GM18507 (cell line): ENCODE data around the gene IFITM10.
"Not testable (repeated sequence)": the region's sequence is repeated elsewhere in the genome, so short reads cannot be mapped to it uniquely, and the experiment has no call there.

Experiments
- DNase-seq: peaks from one replicate; pipeline ENCODE4 v3.0.0; 2011; ENCODE audit warnings: low read depth; ENCODE audit not compliant: insufficient read length; ENCODE audit errors: extremely low spot score
- FAIRE-seq: peaks from 2 replicates; lab custom pipeline; 2011; peaks lifted over from hg19 to GRCh38; lab: Jason Lieb, UNC

IFITM10 gene

DNA sequence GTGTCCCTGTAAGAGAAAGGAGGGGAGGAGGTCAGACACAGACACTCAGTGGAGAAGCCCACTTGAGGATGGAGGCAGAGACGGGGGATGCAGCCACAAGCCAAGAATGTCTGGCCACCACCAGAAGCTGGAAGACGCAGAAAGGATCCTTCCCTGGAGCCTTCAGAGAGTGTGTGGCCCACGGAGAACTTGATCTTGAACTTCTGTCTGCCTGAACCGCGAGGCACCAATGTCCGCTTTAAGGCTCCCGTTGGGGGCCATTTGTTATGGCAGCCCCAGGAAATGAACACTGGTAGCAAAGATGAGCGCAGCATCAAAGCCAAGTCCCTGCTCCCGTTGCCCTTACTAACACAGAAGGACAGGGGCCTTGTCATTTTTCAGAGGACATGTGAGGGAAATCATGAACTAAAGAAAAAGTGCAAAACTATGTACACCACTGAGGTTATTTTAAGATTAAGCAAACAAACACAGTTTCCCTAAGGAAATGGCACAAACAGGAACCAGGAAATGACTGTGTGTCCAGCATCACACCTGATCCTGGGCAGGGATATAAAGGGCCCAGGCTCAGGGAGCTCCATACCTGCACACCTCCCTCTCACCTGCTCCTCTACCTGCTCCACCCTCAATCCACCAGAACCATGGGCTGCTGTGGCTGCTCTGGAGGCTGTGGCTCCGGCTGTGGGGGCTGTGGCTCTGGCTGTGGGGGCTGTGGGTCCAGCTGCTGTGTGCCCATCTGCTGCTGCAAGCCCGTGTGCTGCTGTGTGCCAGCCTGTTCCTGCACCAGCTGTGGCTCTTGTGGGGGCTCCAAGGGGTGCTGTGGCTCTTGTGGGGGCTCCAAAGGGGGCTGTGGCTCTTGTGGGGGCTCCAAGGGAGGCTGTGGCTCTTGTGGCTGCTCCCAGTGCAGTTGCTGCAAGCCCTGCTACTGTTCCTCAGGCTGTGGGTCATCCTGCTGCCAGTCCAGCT is 53.5 kb downstream of the IFITM10 start, which contains the start of gene KRTAP5-6:
TSS of gene KRTAP5-6 (plus strand) at position 588 of the 963 bp plus-strand sequence. CDS start at position 639, 51 bp downstream.
- FAIRE-seq (no peak), DNase-seq (no peak)

- FAIRE-seq = no peak
- DNase-seq = no peak
Measured at GRCh38 chr11:1695548-1696108, 54.8 kb downstream of the IFITM10 start.

GRCh38 chr11:1694846-1695547 is 55.4 kb downstream of the IFITM10 start:
- DNase-seq = no peak
- FAIRE-seq = no peak

DNA sequence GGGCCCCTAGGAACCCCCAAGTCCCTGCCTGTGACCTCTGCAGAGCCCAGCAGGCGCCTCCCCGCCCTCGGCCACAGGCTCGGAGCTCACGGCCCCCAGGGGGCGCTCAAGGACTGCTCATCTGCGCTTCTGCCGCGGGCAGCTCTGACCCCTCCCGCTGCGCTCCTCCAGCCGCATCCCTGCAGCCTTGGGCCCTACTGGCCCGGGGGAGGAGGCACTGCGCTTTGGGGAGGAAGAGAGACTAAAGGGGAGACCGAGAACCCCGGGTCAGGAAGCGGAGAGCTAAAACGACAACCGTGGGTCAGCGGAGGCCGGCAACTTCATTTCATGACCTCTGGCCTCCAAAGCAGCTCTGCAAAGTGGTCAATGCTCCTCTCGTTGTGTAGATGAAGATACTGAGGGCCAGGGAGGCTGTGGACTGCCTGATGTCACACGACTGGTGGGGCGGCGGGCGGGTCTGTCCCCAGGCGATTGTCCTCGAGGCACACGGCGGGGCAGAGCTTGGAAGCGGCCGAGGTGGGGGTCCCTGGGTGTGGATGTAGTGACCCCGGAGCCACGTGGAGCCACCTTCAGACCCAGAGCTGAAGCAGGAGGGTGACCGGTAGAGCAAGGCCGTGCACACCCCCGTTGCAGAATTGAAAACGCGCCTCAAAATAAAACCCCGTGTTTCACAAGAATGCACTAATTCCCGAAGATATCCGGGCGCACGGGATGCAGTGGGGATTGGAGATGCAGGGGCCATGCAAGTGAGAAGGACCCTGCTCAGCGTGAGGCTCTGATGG is 56.1 kb downstream of the IFITM10 start:
- DNase-seq (peak; percentile 69), FAIRE-seq (peak; percentile 5)

GRCh38 chr11:1693327-1694063 is 56.9 kb downstream of the IFITM10 start:
- peak; percentile 60 for DNase-seq
- no peak for FAIRE-seq

GRCh38 chr11:1692708-1693326 is 57.6 kb downstream of the IFITM10 start:
- FAIRE-seq = no peak
- no peak for DNase-seq

- FAIRE-seq = no peak
Measured at GRCh38 chr11:1691878-1692707, 58.3 kb downstream of the IFITM10 start.

GRCh38 chr11:1691026-1691877 is 59.1 kb downstream of the IFITM10 start:
- no peak for FAIRE-seq
- DNase-seq = no peak

More at GRCh38 chr11:1691878-1692707, 58.3 kb downstream of the IFITM10 start:
- no peak for DNase-seq

DNA sequence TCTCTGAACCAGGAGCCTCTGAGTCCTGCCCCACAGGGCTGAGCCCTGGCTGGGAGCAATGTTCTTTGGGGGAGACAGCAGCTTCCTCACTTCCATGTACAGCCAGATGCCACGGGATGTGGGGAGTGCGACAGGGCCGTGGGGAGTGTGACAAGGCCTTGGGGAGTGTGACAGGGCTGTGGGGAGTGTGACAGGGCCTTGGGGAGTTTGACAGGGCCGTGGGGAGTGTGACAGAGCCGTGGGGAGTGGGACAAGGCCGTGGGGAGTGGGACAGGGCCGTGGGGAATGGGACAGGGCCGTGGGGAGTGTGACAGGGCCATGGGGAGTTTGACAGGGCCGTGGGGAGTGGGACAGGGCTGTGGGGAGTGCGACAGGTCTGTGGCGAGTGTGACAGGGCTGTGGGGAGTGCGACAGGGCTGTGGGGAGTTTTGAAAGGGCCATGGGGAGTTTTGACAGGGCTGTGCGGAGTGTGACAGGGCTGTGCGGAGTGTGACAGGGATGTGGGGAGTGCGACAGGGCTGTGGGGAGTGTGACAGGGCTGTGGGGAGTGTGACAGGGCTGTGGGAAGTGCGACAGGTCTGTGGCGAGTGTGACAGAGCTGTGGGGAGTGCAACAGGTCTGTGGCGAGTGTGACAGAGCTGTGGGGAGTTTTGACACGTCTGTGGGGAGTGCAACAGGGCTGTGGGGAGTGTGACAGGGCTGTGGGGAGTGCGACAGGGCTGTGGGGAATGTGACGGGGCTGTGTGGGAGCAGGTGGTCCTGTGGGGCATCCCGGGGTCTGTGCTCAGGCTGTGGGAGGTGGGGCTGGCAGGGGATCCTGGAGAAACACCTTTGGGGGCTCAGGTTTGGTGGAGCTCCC is 60.0 kb downstream of the IFITM10 start:
- no peak for DNase-seq
- no peak for FAIRE-seq

DNA sequence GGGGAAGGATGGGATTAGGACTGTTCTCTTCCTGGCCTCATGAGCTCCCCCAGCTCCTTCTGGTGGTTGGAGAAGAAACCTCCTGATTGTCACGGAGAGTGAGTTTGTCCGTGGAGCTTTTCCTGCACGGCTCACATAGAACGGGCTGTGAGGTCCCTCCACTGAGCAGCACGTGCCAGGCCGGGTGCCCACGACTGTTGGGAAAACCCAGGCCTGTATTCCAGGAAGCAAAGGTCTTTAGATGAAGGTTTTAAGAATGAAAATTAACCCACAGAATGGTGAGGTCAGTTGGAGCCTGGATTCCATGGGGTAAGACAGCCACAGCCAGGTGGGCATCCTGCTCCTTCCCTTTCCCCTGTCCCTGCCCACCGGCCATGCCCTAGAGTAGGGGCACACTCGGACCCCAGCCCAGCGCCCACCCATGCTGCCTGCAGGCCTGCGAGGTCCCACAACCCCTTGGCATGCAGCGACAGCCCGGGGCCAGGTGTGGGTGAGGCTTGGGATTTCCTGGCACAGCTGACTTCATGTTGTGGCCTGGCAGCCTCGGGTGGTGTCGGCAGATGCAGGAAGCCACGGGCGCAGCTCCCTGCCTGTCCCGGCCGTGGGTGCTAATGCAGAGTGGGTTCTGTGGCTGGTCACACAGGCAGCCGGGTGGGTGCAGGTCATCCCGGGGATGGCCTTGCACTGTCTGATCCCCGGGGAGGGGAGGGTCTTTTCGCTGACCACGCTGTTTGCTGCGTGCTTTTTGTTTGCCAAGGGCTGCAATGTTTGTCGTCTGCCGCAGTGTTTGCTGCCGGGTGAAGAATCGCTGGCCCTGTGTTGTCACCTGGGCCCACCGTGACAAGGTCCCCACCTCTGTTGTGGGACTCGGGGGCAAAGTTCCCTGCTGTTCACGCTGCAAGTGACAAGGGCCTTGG is 60.9 kb downstream of the IFITM10 start:
- FAIRE-seq, DNase-seq: not testable (repeated sequence)

- FAIRE-seq = not testable (repeated sequence)
Measured at GRCh38 chr11:1688336-1688947, 62.0 kb downstream of the IFITM10 start.

DNA sequence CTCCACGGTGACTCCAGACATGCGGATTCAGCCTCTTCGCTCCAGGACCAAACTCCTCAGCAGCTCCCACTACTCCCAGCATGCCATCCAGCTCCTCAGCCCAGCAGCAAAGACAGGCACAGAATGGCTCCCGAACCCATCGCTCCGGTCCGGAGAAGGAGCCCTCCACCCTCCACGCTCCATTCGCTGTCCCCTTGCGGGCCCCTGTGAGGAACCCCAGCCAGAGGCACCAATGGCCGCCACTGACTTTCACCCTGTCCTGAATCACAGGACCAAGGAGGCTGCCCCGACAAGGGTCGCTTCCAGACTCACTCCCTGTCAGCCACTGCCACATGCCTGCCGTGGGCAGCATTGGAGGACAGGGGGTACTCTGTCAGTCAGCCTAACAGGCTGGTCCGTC is 64.2 kb downstream of the IFITM10 start:
- not testable (repeated sequence) for DNase-seq, FAIRE-seq

More at GRCh38 chr11:1688336-1688947, 62.0 kb downstream of the IFITM10 start:
- not testable (repeated sequence) for DNase-seq

GRCh38 chr11:1684886-1685874 is 65.2 kb downstream of the IFITM10 start:
- FAIRE-seq, DNase-seq: not testable (repeated sequence)
